Liver (tissue), 3 donors: ENCODE results near the gene TMEFF1.

Experiments
- EGR1 ChIP-seq, 2 donors: IDR thresholded peaks; 2 replicates each; pipeline ENCODE4 v1.6.1; 2016 to 2018; ENCODE audit warnings: antibody characterized with exemption in 2 of 2, low read depth in 2 of 2
- GABPA ChIP-seq, 2 donors: IDR thresholded peaks in 1 of 2; conservative IDR thresholded peaks in 1 of 2; 2 replicates each; pipeline ENCODE4 v1.6.1; 2016; ENCODE audit warnings: antibody characterized with exemption in 2 of 2, mild to moderate bottlenecking in 1 of 2, moderate library complexity in 1 of 2
- HNF4A ChIP-seq, 2 donors: conservative IDR thresholded peaks; 2 replicates each; pipeline ENCODE4 v1.6.1; 2016; ENCODE audit warnings: antibody characterized with exemption in 2 of 2, mild to moderate bottlenecking in 2 of 2
- JUND ChIP-seq, 2 donors: IDR thresholded peaks; 2 replicates each; pipeline ENCODE4 v1.6.1; 2016; ENCODE audit warnings: antibody characterized with exemption in 2 of 2
- RAD21 ChIP-seq, 2 donors: IDR thresholded peaks; 2 replicates each; pipeline ENCODE4 v1.6.1; 2016; ENCODE audit warnings: antibody characterized with exemption in 2 of 2, mild to moderate bottlenecking in 2 of 2
- TAF1 ChIP-seq: conservative IDR thresholded peaks from 2 replicates; pipeline ENCODE4 v1.6.1; 2016; ENCODE audit warnings: antibody characterized with exemption, mild to moderate bottlenecking
- YY1 ChIP-seq: IDR thresholded peaks from 2 replicates; pipeline ENCODE4 v1.6.1; 2016; ENCODE audit warnings: antibody characterized with exemption, mild to moderate bottlenecking
- TF ChIP-seq, protein P1 (sequence below): fragments of 150-350 bp; IDR thresholded peaks from 2 replicates; pipeline ENCODE4 v1.5.1; 2017; ENCODE audit warnings: improper control_type of control experiment, low read depth, low read length; ENCODE audit not compliant: missing input control
- TF ChIP-seq, protein P2 (sequence below): IDR thresholded peaks from 2 replicates; pipeline ENCODE4 v1.6.1; 2016; ENCODE audit warnings: antibody characterized with exemption
- TF ChIP-seq, protein P3 (sequence below): IDR thresholded peaks from 2 replicates; pipeline ENCODE4 v1.6.1; 2016; ENCODE audit warnings: antibody characterized with exemption
- donor health status: healthy.
- donor health status: healthy.

DNA sequence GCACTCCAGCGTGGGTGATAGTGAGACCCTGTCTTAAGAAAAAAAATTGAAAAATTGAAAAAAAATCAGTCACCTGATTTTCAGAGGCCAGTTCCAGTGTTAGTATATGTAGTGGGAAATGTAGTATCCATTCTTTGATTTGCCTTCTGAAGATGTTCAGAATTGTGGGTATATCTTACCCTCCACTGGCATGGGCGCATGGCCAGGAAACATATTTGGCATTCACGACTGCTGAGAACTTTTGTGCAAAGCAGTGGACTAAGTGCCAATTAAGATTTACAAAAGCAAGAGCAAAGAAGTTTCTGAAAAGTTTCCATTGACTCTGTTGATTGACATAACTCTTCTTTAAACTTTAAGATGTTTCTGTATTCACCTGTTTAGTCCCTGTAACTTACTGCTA is 107.3 kb downstream of the TMEFF1 start:
- TF ChIP-seq, protein P1, sequence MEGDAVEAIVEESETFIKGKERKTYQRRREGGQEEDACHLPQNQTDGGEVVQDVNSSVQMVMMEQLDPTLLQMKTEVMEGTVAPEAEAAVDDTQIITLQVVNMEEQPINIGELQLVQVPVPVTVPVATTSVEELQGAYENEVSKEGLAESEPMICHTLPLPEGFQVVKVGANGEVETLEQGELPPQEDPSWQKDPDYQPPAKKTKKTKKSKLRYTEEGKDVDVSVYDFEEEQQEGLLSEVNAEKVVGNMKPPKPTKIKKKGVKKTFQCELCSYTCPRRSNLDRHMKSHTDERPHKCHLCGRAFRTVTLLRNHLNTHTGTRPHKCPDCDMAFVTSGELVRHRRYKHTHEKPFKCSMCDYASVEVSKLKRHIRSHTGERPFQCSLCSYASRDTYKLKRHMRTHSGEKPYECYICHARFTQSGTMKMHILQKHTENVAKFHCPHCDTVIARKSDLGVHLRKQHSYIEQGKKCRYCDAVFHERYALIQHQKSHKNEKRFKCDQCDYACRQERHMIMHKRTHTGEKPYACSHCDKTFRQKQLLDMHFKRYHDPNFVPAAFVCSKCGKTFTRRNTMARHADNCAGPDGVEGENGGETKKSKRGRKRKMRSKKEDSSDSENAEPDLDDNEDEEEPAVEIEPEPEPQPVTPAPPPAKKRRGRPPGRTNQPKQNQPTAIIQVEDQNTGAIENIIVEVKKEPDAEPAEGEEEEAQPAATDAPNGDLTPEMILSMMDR: no peak
- TF ChIP-seq GABPA (IDR thresholded peaks at IDR 0.05 in 1 of 2, conservative IDR thresholded peaks at IDR 0.05 in 1 of 2): no peak
- no peak for TF ChIP-seq JUND (IDR thresholded peaks at IDR 0.05)
- no peak for TF ChIP-seq YY1
- TF ChIP-seq, protein P2, sequence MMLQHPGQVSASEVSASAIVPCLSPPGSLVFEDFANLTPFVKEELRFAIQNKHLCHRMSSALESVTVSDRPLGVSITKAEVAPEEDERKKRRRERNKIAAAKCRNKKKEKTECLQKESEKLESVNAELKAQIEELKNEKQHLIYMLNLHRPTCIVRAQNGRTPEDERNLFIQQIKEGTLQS: no peak
- TF ChIP-seq RAD21 (IDR thresholded peaks at IDR 0.05): no peak
- TF ChIP-seq, protein P3, sequence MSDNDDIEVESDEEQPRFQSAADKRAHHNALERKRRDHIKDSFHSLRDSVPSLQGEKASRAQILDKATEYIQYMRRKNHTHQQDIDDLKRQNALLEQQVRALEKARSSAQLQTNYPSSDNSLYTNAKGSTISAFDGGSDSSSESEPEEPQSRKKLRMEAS: no peak
- no peak for TF ChIP-seq TAF1
- TF ChIP-seq HNF4A (conservative IDR thresholded peaks at IDR 0.05): no peak
- TF ChIP-seq EGR1 (IDR thresholded peaks at IDR 0.05; ENCODE audit: low read depth in 2 of 2): no peak
